Cardiac fibroblast (primary cell): ENCODE data around the gene IP6K1.
"Not testable (repeated sequence)": the region's sequence is repeated elsewhere in the genome, so short reads cannot be mapped to it uniquely, and the experiment has no call there.

Experiments used
- DNase-seq, 2 donors: peaks; one replicate each; pipeline versions ENCODE4 v3.0.0 to v3.0.0-alpha.2; 2010; ENCODE audit warnings: low read depth in 2 of 2
- H3K4me3 ChIP-seq, 2 donors: replicated peaks in 1 of 2; 1 replicate in 1 of 2; 2 replicates in 1 of 2; pipeline ENCODE4 v1.5.1; 2011; ENCODE audit warnings: low read depth in 2 of 2, low read length in 2 of 2, mild to moderate bottlenecking in 2 of 2, moderate library complexity in 1 of 2
- CTCF ChIP-seq: IDR thresholded peaks from one replicate; pipeline ENCODE4 v1.5.1; 2011; ENCODE audit warnings: low read depth, mild to moderate bottlenecking, low read length, inconsistent platforms

The IP6K1 gene

GRCh38 chr3:49703443-49703927 is 82.9 kb downstream of the IP6K1 start:
- peak; percentile 93 for TF ChIP-seq CTCF
- H3K4me3 ChIP-seq: no peak overlapping the region
- DNase-seq: peak; percentile 68 to 75

- TF ChIP-seq CTCF: no peak
- no peak for DNase-seq
- no peak overlapping the region for H3K4me3 ChIP-seq
Measured at GRCh38 chr3:49702672-49703071, 83.7 kb downstream of the IP6K1 start.

GRCh38 chr3:49701388-49702077 is 84.8 kb downstream of the IP6K1 start:
- no peak for DNase-seq
- TF ChIP-seq CTCF: peak; percentile 67
- no peak overlapping the region for H3K4me3 ChIP-seq

GRCh38 chr3:49700453-49701128 is 85.8 kb downstream of the IP6K1 start:
- no peak for DNase-seq
- peak; percentile 9 for TF ChIP-seq CTCF
- no peak overlapping the region for H3K4me3 ChIP-seq

GRCh38 chr3:49700014-49700413 is 86.3 kb downstream of the IP6K1 start:
- DNase-seq: no peak
- H3K4me3 ChIP-seq: no peak overlapping the region
- no peak for TF ChIP-seq CTCF

- DNase-seq: peak in 1 of 2 donors; percentile 56
- no peak for TF ChIP-seq CTCF
- H3K4me3 ChIP-seq: no peak overlapping the region
Measured at GRCh38 chr3:49699281-49699979, 86.9 kb downstream of the IP6K1 start.

- not testable (repeated sequence) for H3K4me3 ChIP-seq, DNase-seq
Measured at GRCh38 chr3:49695350-49696015, 90.9 kb downstream of the IP6K1 start.

- not testable (repeated sequence) for DNase-seq, H3K4me3 ChIP-seq
Measured at GRCh38 chr3:49694409-49695070, 91.8 kb downstream of the IP6K1 start.

GRCh38 chr3:49691481-49691880 is 94.9 kb downstream of the IP6K1 start:
- not testable (repeated sequence) for DNase-seq, H3K4me3 ChIP-seq
